Immature natural killer cell (primary cell): Measurements from ENCODE around the gene LRP1. TPM values are rescaled to one million over a fixed set of nuclear protein-coding genes. Genes with fewer than 3 reads are reported as not detected.

Experiments used
- DNase-seq, 3 donors: peaks; one replicate each; pipeline ENCODE4 v3.0.0; 2022; ENCODE audit warnings: mixed read lengths in 1 of 3
- H3K27ac Mint-ChIP-seq, 6 donors: one replicate each; pipeline ENCODE4 v1.8.0; 2020; ENCODE audit warnings: mixed read lengths in 6 of 6, mild to moderate bottlenecking in 5 of 6, inconsistent platforms in 4 of 6, moderate library complexity in 3 of 6
- H3K27me3 Mint-ChIP-seq, 3 donors: one replicate each; pipeline ENCODE4 v1.8.0; 2020 to 2021; ENCODE audit warnings: low read depth in 3 of 3, mild to moderate bottlenecking in 3 of 3, mixed read lengths in 3 of 3, moderate library complexity in 3 of 3, inconsistent platforms in 1 of 3
- H3K36me3 Mint-ChIP-seq, 3 donors: one replicate each; pipeline ENCODE4 v1.8.0; 2020; ENCODE audit warnings: mixed read lengths in 3 of 3, inconsistent platforms in 2 of 3, mild to moderate bottlenecking in 2 of 3
- H3K4me1 Mint-ChIP-seq, 2 donors: one replicate each; pipeline ENCODE4 v1.8.0; 2020; ENCODE audit warnings: inconsistent platforms in 2 of 2, mild to moderate bottlenecking in 2 of 2, mixed read lengths in 2 of 2, moderate library complexity in 1 of 2
- H3K4me3 Mint-ChIP-seq, 5 donors: one replicate each; pipeline ENCODE4 v1.8.0; 2020; ENCODE audit warnings: mild to moderate bottlenecking in 5 of 5, mixed read lengths in 5 of 5, inconsistent platforms in 3 of 5, moderate library complexity in 3 of 5
- H3K9me3 Mint-ChIP-seq, 6 donors: one replicate each; pipeline ENCODE4 v1.8.0; 2020; ENCODE audit warnings: mild to moderate bottlenecking in 6 of 6, mixed read lengths in 6 of 6, inconsistent platforms in 4 of 6, moderate library complexity in 3 of 6
- polyA plus RNA-seq, 3 donors: library from polyadenylated mRNA; unstranded; fragments of 300-500 nt; fragmentation: Illumina TruSeq; gene quantifications; one replicate each; pipeline ENCODE4 v1.2.3, GENCODE V29; 2021

LRP1 gene
- polyA plus RNA-seq, 3 donors from 2014 or later = 0.08 to 0.22 TPM; not detected in 1

DNA sequence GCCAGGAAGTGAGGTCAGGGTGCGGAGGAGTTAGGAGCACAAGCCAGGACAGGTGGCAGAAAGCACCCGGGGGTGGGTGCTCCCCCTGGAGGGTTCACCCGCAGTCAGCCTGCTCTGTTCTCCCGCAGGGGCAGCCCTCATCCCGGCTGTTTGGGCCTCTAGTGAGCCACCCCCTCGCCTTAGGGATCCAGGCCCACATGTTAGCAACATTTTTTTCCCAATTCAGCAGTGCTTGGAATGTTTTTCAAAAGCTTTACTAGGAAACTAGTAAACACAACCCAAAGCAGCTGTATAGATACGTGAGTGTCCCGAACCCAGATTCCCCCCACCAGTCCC, 59.8 kb downstream of the LRP1 start:
- DNase-seq = no peak
- Mint-ChIP-seq H3K36me3 (no peaks in the 10 kb centered on the region), H3K27me3 (peaks cover 0 to 4% (median 4%) of the 10 kb centered on the region in 3 donors), H3K4me1 (no peaks in the 10 kb centered on the region), H3K4me3 (no peak overlapping the region), H3K27ac (no peak overlapping the region), H3K9me3 (no peaks in the 10 kb centered on the region)

DNA sequence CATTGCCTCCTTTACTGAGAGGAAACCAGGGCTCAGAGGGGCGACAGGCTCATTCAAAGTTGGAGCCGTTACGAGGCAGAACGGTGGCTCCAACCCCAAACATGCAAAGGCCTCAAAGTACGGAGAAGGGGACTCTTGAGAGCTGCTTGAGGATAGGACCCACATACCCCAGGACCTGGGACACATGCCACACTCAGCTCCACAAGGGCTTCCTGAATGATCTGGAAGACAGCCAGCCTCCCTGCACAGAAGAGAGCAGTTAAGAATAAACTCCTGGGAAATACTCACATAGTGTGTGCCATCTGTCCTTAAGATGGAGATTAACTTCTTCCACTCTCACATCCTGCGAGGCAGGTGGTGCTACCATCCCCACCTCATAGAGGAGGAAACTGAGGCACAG, 61.8 kb downstream of the LRP1 start:
- Mint-ChIP-seq H3K27me3 (peaks cover 0 to 4% (median 1%) of the 10 kb centered on the region in 3 donors), H3K4me3 (no peak overlapping the region), H3K4me1 (no peaks in the 10 kb centered on the region), H3K27ac (no peak overlapping the region), H3K9me3 (no peaks in the 10 kb centered on the region), H3K36me3 (no peaks in the 10 kb centered on the region)
- no peak for DNase-seq

DNA sequence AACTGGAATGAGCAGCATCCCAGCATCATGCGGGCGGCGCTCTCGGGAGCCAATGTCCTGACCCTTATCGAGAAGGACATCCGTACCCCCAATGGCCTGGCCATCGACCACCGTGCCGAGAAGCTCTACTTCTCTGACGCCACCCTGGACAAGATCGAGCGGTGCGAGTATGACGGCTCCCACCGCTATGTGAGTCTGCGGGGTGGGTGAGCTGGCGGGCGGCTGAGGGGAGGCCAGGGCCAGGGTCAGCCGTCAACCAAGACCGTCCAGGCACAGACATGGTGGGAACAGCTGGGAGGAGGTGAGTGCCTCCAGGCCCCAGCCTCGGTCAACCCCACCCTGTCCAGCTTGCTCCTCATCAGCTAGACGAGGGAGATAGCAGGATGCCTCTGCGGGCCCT, 62.5 kb downstream of the LRP1 start:
- no peaks in the 10 kb centered on the region for H3K9me3 Mint-ChIP-seq
- peaks cover 0 to 6% (median 1%) of the 10 kb centered on the region in 3 donors for H3K27me3 Mint-ChIP-seq
- peaks cover 3 to 4% of the 10 kb centered on the region in 2 donors for H3K4me1 Mint-ChIP-seq

DNA sequence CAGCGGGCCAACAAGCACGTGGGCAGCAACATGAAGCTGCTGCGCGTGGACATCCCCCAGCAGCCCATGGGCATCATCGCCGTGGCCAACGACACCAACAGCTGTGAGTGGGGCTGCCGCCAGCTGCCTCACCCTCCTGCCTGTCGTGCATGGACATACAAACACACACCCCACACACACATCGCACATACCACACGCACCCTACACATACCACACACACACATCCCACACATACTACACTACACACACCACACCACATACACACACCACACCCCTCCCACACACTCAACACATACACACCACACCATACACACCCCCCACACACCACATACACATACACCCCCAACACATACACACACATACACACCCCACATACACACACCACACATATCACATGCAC, 63.1 kb downstream of the LRP1 start:
- peaks cover 8 to 10% of the 10 kb centered on the region in 2 donors for H3K4me1 Mint-ChIP-seq
- DNase-seq = no peak
- peaks cover 0 to 6% (median 1%) of the 10 kb centered on the region in 3 donors for H3K27me3 Mint-ChIP-seq
- no peaks in the 10 kb centered on the region for H3K9me3 Mint-ChIP-seq
- H3K27ac Mint-ChIP-seq = no peak overlapping the region
- H3K4me3 Mint-ChIP-seq = no peak overlapping the region
- H3K36me3 Mint-ChIP-seq = peaks cover 0 to 3% (median 0%) of the 10 kb centered on the region in 3 donors

More for the DNA sequence above, 62.5 kb downstream of the LRP1 start:
- no peak overlapping the region for H3K4me3 Mint-ChIP-seq
- H3K36me3 Mint-ChIP-seq = no peaks in the 10 kb centered on the region
- no peak for DNase-seq
- no peak overlapping the region for H3K27ac Mint-ChIP-seq

DNA sequence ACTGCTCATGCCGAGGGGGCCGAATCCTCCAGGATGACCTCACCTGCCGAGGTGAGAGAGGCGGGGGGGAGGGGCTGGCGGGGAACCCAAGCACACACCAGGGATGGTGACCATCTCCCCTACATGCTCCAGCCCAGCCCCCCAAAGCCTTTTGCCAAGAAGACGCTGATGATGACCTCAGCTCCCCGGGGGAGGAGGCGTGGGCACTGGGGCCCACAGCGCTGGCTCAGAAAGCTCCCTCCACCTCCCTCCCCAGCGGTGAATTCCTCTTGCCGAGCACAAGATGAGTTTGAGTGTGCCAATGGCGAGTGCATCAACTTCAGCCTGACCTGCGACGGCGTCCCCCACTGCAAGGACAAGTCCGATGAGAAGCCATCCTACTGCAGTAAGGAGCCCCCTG, 64.6 kb downstream of the LRP1 start:
- H3K27ac Mint-ChIP-seq = no peak overlapping the region
- H3K27me3 Mint-ChIP-seq = peaks cover 0 to 6% (median 1%) of the 10 kb centered on the region in 3 donors
- no peak for DNase-seq
- H3K4me1 Mint-ChIP-seq = peaks cover 10 to 11% of the 10 kb centered on the region in 2 donors
- H3K4me3 Mint-ChIP-seq = no peak overlapping the region
- no peaks in the 10 kb centered on the region for H3K9me3 Mint-ChIP-seq
- H3K36me3 Mint-ChIP-seq = peaks cover 0 to 4% (median 0%) of the 10 kb centered on the region in 3 donors

DNA sequence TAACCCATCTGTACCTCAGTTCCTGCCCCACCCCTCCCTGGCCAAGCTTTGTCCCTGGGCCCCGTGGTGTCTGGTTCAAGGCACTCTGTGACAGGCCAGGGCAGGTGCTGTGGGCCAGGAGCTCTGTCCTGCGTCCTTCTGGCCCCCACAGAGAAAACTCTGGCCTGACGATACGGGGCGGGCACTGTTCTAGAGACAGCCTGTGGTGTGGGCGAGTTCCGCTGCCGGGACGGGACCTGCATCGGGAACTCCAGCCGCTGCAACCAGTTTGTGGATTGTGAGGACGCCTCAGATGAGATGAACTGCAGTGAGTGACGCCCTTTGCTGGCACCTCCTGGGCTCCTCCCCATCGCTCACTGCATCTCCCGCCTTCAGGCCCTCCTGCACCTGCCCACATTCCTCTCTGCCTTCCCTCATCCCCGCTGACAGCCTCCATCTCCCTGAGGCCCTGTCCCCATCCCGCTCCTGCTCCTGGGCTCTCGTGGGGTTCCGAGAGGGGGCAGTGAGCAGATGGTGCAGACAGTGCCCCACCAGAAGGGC, 65.5 kb downstream of the LRP1 start:
- no peaks in the 10 kb centered on the region for H3K9me3 Mint-ChIP-seq
- H3K4me1 Mint-ChIP-seq = peaks cover 10 to 11% of the 10 kb centered on the region in 2 donors
- no peak for DNase-seq
- no peak overlapping the region for H3K4me3 Mint-ChIP-seq
- no peak overlapping the region for H3K27ac Mint-ChIP-seq
- peaks cover 0 to 4% (median 1%) of the 10 kb centered on the region in 3 donors for H3K27me3 Mint-ChIP-seq
- H3K36me3 Mint-ChIP-seq = peaks cover 0 to 4% (median 0%) of the 10 kb centered on the region in 3 donors

DNA sequence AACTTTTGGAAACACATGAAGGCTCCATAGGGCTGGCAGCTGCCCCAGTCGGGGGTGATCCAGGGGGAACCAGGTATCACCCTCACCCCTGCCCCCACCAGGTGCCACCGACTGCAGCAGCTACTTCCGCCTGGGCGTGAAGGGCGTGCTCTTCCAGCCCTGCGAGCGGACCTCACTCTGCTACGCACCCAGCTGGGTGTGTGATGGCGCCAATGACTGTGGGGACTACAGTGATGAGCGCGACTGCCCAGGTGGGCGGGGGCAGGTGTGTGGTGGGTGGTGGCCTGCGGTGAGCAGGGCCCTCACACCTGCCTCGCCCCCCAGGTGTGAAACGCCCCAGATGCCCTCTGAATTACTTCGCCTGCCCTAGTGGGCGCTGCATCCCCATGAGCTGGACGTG, 66.0 kb downstream of the LRP1 start:
- peaks cover 10 to 11% of the 10 kb centered on the region in 2 donors for H3K4me1 Mint-ChIP-seq
- no peak overlapping the region for H3K27ac Mint-ChIP-seq

DNA sequence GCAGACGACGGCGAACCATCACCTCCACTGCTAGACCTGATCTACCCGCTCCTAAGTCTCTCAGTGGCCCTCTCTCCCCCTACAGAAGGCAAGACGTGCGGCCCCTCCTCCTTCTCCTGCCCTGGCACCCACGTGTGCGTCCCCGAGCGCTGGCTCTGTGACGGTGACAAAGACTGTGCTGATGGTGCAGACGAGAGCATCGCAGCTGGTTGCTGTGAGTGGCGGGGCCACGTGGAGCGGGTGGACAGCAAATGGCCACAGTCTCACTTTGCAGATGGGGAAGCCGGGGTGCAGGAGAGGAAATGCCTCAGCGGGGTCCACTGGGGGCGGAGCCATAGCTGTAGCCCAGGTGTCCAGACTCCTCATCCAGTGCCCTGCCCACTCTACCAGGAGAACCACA, 66.9 kb downstream of the LRP1 start:
- H3K27ac Mint-ChIP-seq = no peak overlapping the region
- H3K4me1 Mint-ChIP-seq = peaks cover 10 to 11% of the 10 kb centered on the region in 2 donors
- no peak for DNase-seq
- peaks cover 0 to 4% (median 0%) of the 10 kb centered on the region in 3 donors for H3K36me3 Mint-ChIP-seq
- H3K9me3 Mint-ChIP-seq = no peaks in the 10 kb centered on the region
- peaks cover 0 to 4% (median 1%) of the 10 kb centered on the region in 3 donors for H3K27me3 Mint-ChIP-seq
- H3K4me3 Mint-ChIP-seq = peak overlapping the region in 1 of 5 donors; percentile 57

More for the DNA sequence above, 66.0 kb downstream of the LRP1 start:
- peaks cover 0 to 4% (median 1%) of the 10 kb centered on the region in 3 donors for H3K27me3 Mint-ChIP-seq
- no peak for DNase-seq
- no peaks in the 10 kb centered on the region for H3K9me3 Mint-ChIP-seq
- H3K4me3 Mint-ChIP-seq = no peak overlapping the region
- peaks cover 0 to 4% (median 0%) of the 10 kb centered on the region in 3 donors for H3K36me3 Mint-ChIP-seq

DNA sequence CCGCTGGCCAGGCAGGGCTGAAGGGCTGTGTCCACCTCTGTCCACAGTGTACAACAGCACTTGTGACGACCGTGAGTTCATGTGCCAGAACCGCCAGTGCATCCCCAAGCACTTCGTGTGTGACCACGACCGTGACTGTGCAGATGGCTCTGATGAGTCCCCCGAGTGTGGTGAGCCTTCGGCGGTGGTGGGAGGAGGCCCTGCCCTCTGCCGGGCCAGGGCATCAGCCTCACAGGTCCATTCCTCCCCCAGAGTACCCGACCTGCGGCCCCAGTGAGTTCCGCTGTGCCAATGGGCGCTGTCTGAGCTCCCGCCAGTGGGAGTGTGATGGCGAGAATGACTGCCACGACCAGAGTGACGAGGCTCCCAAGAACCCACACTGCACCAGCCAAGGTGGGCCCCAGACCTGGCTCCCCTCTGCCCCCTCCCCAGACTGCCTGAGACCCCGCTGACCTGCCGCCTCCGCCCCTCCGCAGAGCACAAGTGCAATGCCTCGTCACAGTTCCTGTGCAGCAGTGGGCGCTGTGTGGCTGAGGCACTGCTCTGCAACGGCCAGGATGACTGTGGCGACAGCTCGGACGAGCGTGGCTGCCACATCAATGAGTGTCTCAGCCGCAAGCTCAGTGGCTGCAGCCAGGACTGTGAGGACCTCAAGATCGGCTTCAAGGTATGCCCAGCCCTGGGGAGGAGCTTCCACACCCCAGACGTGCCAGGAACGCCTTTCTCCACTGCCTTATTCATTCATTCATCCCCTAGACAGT, 67.5 kb downstream of the LRP1 start:
- Mint-ChIP-seq H3K9me3 (no peaks in the 10 kb centered on the region), H3K36me3 (peaks cover 0 to 4% (median 0%) of the 10 kb centered on the region in 3 donors), H3K27me3 (peaks cover 0 to 4% (median 1%) of the 10 kb centered on the region in 3 donors), H3K27ac (no peak overlapping the region), H3K4me1 (peaks cover 10 to 11% of the 10 kb centered on the region in 2 donors), H3K4me3 (peak overlapping the region; percentile 24 to 63 (median 50))
- peak; percentile 45 to 47 (median 45) for DNase-seq

DNA sequence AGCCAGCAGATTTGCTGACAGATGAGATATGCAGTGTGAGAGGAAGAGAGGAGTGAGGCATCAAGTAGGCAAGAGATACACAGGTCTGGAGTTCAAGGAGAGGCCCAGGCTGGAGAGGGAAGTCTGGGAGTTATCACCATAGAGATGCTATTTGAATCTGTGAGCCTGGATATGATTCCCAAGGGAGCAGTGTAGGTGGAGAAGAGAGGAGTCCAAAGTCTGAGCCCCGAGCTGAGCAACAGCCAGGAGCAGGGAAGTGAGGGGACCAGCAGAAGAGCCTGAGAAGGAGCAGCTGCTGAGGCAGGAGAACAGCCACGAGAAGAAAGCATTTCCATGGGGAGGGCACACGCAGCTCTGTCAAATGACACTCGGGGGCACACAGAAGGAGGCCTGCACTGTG, 68.2 kb downstream of the LRP1 start:
- peaks cover 10 to 11% of the 10 kb centered on the region in 2 donors for H3K4me1 Mint-ChIP-seq
- no peaks in the 10 kb centered on the region for H3K9me3 Mint-ChIP-seq
- H3K36me3 Mint-ChIP-seq = peaks cover 0 to 4% (median 0%) of the 10 kb centered on the region in 3 donors
- no peak overlapping the region for H3K27ac Mint-ChIP-seq
- no peak for DNase-seq
- peaks cover 1 to 4% (median 2%) of the 10 kb centered on the region in 3 donors for H3K27me3 Mint-ChIP-seq
- peak overlapping the region in 2 of 5 donors; percentile 50 to 63 for H3K4me3 Mint-ChIP-seq

DNA sequence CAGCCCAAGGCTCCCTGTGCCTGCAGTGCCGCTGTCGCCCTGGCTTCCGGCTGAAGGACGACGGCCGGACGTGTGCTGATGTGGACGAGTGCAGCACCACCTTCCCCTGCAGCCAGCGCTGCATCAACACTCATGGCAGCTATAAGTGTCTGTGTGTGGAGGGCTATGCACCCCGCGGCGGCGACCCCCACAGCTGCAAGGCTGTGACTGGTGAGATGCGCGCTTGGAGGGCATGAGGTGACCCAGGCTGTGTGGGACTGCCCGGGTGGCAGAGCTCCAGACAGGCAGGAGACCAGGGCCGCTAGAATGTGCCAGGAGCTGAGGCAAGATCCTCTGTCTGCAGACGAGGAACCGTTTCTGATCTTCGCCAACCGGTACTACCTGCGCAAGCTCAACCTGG, 68.7 kb downstream of the LRP1 start:
- H3K36me3 Mint-ChIP-seq = peaks cover 0 to 4% (median 0%) of the 10 kb centered on the region in 3 donors
- peaks cover 1 to 4% (median 2%) of the 10 kb centered on the region in 3 donors for H3K27me3 Mint-ChIP-seq
- DNase-seq = no peak
- peaks cover 10 to 11% of the 10 kb centered on the region in 2 donors for H3K4me1 Mint-ChIP-seq
- H3K27ac Mint-ChIP-seq = no peak overlapping the region
- no peaks in the 10 kb centered on the region for H3K9me3 Mint-ChIP-seq
- H3K4me3 Mint-ChIP-seq = no peak overlapping the region

DNA sequence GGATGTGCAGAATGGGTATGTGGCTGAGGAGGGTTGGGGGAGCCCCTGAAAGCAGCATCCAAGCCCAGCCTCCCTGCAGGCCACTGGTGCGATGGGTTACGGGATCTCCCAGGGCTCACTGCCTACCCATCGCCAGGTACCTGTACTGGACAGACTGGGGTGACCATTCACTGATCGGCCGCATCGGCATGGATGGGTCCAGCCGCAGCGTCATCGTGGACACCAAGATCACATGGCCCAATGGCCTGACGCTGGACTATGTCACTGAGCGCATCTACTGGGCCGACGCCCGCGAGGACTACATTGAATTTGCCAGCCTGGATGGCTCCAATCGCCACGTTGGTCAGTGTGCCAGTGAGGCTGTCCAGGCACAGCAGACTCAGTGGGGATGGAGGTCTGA, 70.0 kb downstream of the LRP1 start:
- no peaks in the 10 kb centered on the region for H3K9me3 Mint-ChIP-seq
- H3K4me1 Mint-ChIP-seq = peaks cover 10 to 11% of the 10 kb centered on the region in 2 donors
- peaks cover 0 to 4% (median 0%) of the 10 kb centered on the region in 3 donors for H3K36me3 Mint-ChIP-seq
- H3K27me3 Mint-ChIP-seq = peaks cover 1 to 6% (median 3%) of the 10 kb centered on the region in 3 donors
- DNase-seq = no peak
- H3K27ac Mint-ChIP-seq = no peak overlapping the region
- H3K4me3 Mint-ChIP-seq = no peak overlapping the region

DNA sequence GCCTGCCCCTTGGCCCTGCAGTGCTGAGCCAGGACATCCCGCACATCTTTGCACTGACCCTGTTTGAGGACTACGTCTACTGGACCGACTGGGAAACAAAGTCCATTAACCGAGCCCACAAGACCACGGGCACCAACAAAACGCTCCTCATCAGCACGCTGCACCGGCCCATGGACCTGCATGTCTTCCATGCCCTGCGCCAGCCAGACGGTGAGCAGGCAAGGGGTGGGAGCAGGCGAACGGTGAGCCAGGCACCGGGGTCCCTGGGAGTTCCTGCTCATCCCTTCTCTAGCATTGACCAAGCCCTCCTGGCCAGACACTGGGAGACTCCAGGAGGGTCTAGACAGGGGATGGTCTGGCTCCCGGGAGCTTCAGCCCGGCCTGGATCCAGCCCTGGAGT, 70.9 kb downstream of the LRP1 start:
- H3K4me3 Mint-ChIP-seq = no peak overlapping the region
- no peaks in the 10 kb centered on the region for H3K9me3 Mint-ChIP-seq
- DNase-seq = no peak
- H3K27ac Mint-ChIP-seq = no peak overlapping the region
- H3K36me3 Mint-ChIP-seq = peaks cover 0 to 4% (median 0%) of the 10 kb centered on the region in 3 donors
- peaks cover 10 to 11% of the 10 kb centered on the region in 2 donors for H3K4me1 Mint-ChIP-seq
- H3K27me3 Mint-ChIP-seq = peaks cover 1 to 6% (median 3%) of the 10 kb centered on the region in 3 donors

DNA sequence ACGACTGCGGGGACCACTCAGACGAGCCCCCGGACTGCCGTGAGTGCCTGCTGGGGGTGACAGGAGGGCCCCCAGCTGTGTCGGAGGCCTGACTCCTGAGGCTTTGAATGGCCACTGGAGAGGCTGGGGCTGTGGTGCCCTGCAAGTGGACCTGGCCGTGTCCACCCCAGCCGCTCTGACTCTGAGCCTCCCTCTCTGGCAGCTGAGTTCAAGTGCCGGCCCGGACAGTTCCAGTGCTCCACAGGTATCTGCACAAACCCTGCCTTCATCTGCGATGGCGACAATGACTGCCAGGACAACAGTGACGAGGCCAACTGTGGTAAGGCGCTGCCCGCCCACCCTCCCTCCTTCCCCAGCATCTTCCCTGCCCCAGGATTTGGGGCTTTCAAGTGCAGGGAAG, 72.2 kb downstream of the LRP1 start:
- no peak overlapping the region for H3K4me3 Mint-ChIP-seq

More for the DNA sequence above, 72.2 kb downstream of the LRP1 start:
- Mint-ChIP-seq H3K27me3 (peaks cover 0 to 6% (median 2%) of the 10 kb centered on the region in 3 donors), H3K36me3 (peaks cover 0 to 4% (median 0%) of the 10 kb centered on the region in 3 donors), H3K27ac (no peak overlapping the region), H3K9me3 (no peaks in the 10 kb centered on the region), H3K4me1 (peaks cover 10 to 11% of the 10 kb centered on the region in 2 donors)
- DNase-seq = no peak
